CD4-positive, alpha-beta T cell treated with Interleukin-4 for 1 hour (primary cell): ENCODE measurements around the gene C18orf54.
A peak's percentile ranks its signal among the peaks of the same experiment; 100 is the strongest.
"Not testable (repeated sequence)": the region's sequence is repeated elsewhere in the genome, so short reads cannot be mapped to it uniquely, and the experiment has no call there.

Source experiments
- DNase-seq, 2 donors: peaks; one replicate each; pipeline ENCODE4 v3.0.0-alpha.2; 2020 to 2022

Gene C18orf54

DNA sequence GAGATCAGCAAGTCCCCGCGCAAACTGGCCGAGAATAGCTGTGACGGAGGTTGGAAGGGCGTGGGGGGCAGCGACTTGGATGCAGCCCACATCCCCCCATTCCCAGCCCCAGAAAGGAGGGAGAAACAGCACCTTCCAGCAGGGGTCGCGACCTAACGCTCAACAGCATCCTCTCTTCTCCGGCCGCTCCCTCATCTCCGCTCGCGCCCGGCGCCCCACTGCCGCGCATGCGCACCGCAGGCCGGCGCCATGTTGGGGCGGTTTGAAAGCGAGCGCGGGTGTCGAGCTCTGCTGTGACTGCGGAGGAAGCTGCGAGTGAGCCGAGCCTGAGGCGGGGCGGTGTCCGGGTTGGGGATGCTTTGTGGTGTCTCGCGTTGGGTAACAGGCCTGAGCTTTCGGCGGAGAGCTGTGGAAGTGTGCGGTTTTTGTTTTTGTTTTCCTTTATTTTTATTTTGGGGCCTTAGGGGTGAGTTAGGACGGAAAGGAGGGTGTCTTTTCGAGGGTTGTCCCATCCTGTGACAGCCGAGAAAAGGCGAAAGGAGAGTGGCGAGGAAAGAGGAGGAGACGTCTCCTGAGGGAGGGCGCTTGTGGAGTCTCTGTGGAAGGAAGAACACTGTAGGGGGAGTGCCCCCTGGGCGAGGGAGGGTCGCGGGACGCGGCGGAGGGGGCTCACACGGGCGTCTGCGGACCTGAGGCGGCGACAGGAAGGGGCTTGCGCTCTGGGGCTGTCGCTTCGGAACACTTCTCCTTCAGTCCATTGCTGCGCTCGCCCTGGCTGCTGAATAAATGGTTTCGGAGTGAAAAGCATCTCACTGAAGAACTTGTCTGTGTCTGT is at the start of gene C18orf54, which contains the start of gene STARD6:
C18orf54 (plus strand) TSS at position 247 of the 835 bp plus-strand sequence. CDS start 2,667 bp downstream, outside the sequence.
STARD6 (minus strand) TSS at position 199 of the 835 bp plus-strand sequence. CDS start 3,285 bp downstream, outside the sequence.
- peak; percentile 92 to 93 for DNase-seq

DNA sequence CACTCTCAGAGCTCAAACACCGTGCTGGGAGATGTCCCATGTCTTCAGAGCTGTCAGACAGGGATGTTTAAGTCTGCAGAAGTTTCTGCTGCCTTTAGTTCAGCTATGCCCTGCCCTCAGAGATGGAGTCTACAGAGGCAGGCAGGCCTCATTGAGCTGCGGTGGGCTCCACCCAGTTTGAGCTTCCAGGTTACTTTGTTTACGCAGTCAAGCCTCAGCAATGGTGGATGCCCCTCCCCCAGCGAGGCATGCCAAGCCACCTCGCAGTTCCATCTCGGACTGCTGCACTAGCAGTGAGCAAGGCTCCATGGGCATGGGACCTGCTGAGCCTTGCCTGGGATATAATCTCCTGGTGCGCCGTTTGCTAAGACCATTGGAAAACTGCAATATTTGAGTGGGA is 48.1 kb upstream of the C18orf54 start:
- not testable (repeated sequence) for DNase-seq

DNA sequence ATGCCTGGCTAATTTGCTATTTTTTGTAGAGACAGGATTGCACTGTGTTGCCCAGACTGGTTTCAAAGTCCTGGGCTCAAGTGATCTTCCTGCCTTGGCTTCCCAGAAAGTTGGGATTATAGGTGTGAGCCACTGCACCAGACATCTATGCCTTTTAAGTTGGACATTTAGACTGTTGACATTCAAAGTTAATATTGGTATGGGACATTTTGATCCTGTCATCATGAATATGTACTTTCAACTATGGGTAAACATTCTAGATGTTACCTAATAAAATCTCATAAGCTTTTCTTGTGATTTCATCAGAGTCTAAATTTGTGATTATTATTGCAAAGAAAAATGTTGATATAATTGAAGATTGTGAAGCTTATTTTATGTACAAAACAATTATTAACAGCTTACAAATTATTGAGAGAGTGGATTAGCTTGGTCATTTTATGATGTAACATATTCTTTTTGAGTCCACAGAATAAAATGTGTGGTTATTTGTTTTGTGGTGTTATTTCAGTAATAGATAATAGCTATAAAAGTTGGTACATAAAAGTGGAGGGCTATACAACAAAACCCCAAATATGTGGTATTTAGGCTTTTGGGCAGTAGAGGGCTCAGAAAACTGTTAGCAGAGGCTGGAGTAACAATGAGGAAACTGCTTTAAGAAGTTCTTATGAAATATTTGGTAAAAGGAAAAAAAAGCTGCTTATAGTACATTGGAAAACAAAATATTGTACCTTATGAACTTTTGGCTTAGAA is 41.5 kb upstream of the C18orf54 start:
- DNase-seq, result no peak

DNA sequence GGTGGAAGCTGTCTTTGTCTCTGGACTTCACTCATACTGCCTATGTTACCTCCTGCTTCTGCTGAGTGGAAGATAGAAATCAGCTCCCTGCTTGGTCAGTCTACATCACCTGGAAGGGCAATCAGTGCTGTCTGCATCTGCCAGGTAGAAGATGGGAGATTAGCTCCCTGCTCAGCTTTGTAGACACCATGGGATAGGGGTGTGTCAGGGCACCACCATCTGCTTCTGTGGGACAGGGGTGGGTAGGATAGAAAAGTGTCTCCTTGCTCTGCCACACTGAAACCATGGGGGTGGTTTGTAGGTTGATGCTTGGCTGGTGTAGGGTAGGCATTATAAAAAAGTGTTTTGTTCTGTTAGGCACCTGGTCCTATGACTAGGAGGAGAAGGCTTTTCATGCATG is 34.1 kb upstream of the C18orf54 start:
- no peak for DNase-seq

DNA sequence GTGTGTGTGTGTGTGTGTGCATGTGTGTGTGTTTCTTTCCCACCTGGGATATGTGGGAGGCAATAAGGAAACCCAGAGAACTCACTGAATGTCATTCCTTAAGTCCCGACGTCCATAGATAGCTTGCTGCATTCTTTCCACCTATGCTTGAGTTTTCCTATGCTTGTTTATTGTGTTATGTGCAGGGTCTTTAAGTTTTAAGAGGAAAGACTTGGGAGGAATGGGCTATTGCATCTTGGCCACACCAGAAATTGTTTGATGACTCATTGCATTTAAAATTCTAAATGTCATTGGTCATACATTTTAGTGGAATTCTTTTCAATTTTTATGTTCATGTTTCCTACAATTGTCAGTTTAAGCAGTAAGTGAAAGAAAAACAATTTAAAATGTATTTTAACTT is 33.7 kb upstream of the C18orf54 start:
- DNase-seq, result no peak

DNA sequence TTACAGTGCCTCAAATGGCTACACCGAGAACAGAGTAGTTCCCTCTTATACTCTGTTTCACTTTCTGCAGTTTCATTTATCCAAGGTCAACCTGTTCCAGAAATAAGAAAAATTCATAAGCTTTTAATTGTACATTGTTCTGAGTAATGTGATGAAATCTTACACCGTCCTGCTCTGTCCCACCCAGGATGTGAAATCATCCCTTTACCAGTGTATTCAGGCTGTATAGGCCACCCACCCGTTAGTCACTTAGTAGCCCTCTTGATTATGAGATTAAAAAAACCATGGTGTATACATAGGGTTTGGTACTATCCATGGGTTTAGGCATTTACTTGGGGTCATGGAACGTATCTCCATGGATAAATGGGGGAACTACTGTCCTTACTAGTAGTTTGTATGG is 29.9 kb upstream of the C18orf54 start:
- DNase-seq, result no peak

DNA sequence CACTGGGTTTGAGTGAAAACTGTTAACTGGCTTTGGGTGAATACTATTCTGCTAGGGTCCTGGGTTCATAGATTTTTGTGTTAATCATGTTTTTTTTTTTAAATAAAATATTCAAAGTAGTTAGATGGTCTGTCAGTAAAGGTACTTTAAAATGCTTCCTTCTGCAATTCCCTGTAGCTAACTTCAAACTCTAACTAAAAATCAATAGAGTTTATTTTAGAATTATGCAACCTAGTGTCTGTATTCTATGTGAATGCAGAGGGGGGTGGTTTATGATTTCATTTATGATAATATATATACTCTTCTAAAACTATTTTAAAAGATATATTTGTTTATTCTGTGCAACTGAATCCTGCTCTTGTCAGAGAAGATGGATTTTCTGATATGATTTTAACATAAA is 27.9 kb upstream of the C18orf54 start:
- DNase-seq, result no peak

DNA sequence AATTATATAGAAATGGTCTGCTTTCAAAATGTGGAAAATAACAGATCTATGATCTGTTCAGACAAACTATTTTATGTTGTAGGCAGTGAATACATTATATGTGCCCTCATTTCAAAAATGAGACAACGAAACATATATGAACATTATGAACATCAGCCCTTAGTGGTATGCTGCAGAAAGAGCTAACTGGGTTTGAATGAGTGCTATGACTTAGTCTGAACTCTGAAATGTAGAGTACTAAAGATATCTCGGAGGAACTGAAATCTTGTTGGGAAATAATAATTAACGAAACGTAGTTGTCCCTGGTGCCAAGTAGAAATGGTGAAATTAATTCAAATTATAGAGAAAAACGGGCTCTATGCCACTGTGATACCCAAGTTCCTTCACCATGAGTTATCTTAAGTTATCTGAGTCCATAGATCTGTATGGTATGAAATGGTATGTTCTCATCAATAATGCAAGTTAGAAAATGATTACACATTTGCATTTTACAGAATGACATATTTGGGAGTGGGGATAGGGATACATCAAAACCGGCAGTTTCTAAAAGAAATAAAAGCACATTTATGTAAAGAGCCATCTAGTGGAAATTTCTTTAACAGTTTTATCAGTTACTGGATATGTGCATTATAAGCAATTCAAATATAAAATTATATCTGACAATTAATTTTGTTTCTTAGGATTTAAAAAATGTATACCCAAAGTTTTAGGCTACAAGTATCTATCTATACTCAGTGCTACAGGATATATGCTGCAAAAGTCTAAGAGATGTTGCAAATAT is 26.7 kb upstream of the C18orf54 start:
- no peak for DNase-seq

DNA sequence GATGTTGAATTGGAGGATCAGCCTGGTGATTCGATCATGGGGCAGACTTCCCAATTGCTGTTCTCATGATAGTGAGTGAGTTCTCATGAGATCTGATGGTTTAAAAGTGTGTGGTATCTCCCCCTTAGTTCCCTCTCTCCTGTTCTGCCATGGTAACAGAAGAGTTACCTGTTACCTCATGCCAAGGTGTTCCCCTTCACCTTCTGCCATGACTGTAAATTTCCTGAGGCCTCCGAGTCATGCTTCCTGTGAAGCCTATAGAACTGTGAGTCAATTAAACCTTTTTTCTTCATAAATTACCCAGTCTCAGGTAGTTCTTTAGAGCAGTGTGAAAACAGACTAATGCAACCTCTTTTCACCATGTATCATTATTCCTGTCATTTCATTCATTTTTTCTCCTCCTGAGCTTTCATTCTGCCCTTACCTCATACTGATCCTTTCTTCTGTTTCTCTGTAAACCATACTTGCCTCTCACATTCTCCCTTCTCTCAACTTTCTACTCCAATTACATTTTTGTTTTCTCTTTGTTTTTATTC is 22.0 kb upstream of the C18orf54 start:
- no peak for DNase-seq

DNA sequence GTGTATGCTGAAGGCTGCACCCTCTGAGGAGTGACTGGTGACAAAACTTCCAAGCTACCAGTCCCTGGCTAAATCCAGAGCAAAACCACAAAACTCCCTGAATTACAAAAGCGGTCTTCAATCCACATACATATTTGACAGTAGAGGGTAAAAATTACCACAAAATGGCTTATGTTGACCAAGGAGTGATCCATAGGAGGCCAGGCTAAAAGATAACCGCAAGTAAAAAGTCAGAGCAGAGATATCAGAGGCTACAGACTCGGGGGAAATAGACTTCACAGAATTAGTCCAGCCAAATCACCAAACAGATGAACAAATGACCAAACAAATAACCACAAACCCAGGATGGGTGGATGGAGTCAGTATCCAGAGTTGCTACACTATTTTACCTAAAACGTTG is 19.5 kb upstream of the C18orf54 start:
- no peak for DNase-seq

DNA sequence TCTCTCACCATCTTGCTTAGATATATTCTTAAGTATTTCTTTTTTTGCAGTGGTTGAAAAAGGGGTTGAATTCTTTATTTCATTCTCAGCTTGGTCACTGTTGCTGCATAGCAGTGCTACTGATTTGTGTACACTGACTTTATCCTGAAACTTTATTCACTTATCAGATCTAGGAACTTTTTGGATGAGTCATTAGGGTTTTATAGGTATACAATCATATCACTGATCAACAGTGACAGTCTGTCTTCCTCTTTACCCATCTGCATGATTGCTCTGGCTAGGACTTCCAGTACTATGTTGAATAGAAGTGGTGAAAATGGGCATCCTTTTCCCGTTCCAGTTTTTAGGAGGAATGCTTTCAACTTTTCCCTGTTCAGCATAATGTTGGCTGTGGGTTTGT is 6.5 kb upstream of the C18orf54 start:
- no peak for DNase-seq

DNA sequence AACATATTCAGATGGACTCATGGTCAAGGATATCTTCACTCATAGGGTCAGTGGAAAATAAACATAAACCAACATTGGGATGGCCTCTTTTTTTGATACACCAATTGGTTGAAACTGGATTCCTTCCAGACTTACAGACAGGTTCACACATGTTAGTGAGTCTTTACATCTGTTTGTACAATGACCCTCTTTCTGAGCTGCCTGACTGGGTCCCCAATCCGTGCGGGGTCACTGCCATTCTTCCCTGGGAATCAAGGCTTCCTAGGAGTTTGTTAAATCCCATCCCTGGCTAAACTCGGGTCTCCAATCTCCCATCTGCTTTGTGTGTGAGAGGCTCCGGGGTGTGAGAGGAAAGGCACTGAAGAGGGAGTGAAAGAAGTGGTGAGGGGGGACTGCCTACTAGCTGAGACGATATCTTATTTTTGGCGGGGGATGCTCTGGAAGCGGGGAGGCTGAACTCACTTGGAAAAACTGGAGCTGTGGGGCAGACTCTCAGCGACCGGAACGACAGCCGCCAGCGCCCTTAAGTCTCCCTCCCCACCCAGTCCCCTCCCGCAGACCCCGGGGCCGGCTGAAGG is 535 bp upstream of the C18orf54 start:
- DNase-seq, result no peak

DNA sequence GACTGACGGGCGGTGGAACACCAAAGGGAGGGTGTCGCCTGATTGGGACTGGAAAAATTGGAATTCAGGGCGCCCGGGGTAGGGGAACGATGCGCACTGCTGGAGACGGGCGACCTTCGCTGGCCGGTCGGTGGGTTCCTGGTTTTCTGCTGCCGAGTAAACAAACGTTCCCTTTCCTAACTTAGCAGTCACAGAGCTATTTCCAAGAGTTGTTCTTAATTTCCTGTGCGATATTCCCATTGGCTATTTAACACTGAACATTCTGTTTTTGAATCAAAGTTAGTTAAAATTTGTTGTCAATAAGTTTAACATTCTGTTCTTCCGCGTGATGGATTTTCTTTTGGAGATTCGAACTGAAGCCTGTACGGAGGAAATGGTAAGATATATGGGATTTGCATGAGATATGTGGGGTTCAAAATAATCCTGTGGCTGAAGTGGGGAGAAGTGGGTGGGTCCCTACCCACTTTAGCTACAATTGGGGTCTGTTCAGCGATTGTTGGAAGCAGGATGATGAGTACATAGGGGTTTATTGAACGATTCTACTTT is 862 bp downstream of the C18orf54 start:
- no peak for DNase-seq

DNA sequence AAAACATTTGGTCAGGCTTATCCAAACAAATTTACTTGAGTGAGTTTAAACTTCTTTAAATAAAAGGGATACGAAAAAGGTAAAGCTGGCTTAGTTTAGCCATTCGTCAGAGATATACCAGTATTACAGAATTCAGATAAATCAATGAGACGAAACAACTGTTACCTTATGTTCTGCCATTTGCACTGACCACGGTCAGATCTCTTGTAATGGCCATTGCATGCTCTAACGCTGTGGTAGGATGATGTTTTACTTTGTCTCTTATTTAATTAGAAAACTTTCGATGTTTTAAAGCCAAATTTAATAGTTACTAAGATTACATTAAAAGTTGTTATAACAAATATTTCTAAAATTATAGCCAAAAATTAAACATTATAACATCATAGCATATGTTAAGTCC is 1.5 kb downstream of the C18orf54 start:
- no peak for DNase-seq

DNA sequence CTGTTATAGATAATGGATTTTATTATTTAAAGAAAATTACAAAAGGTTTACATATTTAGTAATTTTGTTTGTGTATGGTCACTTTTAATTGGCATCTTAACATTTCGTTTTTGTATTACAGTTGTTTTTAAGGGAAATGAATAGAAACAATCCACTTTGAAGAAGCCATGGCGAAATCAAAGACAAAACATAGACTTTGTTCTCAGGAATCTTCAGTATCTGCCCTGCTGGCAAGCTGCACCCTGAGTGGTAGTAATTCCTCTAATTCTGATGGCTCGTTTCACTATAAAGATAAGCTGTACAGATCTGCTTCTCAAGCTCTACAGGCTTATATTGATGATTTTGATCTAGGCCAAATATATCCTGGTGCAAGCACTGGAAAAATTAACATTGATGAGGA is 2.7 kb downstream of the C18orf54 start:
- no peak for DNase-seq

DNA sequence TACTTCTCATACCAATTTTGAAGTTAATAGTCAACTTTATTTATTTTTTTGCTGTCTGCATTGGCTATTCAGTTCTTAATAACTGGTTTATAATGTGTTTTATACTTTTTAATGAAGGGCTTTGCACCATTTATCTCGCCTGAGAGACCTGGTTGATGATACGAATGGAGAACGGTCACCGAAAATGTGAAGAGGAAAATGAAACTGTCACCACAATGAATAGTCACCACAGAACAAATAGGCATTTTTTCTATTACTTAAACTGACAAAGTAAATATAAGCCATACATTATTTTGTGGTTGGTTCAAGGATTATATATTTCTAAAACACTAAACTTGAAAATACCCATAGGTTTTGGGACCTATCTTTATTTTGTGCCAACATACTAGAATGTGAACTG is 20.4 kb downstream of the C18orf54 start:
- DNase-seq, result no peak

DNA sequence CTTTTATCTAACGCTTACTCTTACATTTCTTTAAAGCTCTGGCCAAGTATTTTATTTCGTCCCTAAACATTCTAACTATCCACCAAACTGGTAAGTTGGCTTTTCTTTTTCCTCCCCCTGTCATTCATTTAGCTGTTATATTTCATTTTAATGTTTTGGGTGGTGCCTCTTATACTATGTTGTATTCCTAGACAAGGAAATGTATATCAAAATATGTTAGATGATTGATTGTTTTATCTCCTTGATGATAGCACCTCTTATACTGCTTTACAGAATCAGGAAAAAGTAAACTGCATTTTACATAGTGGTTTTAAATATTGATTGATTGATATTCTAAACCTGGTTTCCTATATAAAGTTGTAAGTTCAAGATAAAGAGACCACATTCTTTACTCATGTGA is 23.9 kb downstream of the C18orf54 start:
- DNase-seq, result no peak

DNA sequence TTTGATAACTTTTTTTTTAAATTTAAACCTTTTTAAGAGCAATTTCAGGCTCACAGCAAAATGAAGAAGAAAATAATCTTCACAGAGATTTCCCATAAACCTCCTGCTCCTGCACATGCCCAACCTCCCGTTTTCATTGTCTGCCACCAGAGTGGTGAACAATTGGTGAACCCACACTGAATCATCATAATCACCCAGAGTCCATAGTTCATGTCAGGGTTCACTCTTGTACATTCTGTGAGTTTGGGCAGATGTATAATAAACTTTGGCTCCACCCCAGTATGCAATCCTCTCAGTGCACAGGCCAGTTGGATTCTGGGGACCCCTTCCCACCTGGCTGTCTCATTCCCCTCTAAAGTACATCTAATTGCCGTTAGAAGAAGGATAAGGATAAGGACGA is 24.4 kb downstream of the C18orf54 start:
- DNase-seq, result no peak

DNA sequence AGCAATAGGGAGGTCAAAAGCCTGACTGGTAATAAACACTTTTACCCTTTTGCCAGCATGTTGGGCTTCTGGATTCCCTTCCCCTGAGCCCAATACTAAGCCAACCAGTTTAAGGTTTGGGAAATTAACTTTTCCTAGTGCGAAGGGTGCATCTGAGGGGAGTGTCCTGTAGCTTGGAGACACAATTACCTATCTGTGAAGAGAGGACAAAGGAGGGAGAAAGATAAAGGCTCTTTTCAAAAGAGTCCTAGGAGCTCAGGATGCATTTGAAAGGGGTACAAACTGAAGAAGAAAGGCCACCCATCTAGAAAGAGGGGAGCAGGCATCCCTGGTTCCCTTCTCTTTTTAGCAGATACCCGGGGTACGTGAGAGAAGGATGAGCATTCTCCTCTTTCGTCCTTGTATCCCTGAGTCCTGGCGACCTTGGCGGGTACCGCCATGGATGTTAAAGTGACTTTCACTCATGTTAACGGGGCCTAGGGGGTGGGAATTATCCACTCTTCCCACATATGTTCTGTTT is 25.1 kb downstream of the C18orf54 start:
- DNase-seq, result no peak

DNA sequence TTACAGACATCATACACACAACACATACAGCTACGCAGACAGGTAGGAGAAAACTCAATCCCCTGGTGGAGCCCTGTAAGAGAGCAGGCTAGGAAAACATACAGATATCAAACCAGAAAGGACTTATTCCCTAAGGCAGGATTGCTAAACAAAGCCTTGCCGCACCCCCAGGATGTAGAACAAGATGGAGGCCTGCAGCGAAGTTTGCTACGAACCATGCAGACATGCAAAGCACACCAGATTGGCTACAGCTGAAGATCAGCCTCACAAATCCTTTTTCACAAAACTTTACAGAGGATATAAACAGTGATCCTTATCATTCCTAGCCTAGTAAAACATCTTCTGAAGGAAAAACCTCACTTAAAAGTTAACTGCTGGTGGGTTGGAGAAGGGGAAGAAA is 28.3 kb downstream of the C18orf54 start:
- no peak for DNase-seq

DNA sequence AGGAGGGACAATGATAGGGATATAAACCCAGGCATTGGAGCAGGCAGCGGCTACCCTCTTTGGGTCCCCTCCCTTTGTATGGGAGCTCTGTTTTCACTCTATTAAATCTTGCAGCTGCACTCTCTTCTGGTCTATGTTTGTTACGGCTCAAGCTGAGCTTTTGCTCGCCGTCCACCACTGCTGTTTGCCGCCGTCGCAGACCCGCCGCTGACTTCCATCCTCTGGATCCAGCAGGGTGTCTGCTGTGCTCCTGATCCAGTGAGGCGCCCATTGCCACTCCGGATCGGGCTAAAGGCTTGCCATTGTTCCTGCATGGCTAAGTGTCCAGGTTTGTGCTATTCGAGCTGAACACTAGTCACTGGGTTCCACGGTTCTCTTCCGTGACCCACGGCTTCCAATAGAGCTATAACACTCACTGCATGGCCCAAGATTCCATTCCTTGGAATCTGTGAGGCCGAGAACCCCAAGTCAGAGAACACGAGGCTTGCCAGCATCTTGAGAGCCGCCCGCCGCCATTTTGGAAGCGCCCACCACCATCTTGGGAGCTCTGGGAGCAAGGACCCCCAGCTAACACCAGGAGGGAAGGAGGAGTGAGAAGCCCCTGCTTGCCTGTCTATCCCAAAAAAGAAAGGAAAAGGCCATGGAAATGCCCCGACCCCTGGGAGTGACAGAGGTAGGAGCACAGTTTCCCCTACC is 29.2 kb downstream of the C18orf54 start:
- not testable (repeated sequence) for DNase-seq
